Stomach smooth muscle (tissue), 2 donors: Measurements from ENCODE around the gene TEKT3.

Experiments
- H3K27ac ChIP-seq: one replicate; pipeline ENCODE4 v1.7.0; 2013; ENCODE audit warnings: mild to moderate bottlenecking, low read length, inconsistent platforms
- H3K27me3 ChIP-seq, 2 donors: one replicate each; pipeline ENCODE4 v1.7.0; 2013; ENCODE audit warnings: low read length in 2 of 2; ENCODE audit not compliant: insufficient read depth in 2 of 2, control insufficient read depth in 1 of 2
- H3K36me3 ChIP-seq, 2 donors: one replicate each; pipeline ENCODE4 v1.7.0; 2013; ENCODE audit warnings: low read length in 2 of 2; ENCODE audit not compliant: control insufficient read depth in 2 of 2, insufficient read depth in 2 of 2
- H3K4me1 ChIP-seq: one replicate; pipeline ENCODE4 v1.7.0; 2013; ENCODE audit warnings: low read length; ENCODE audit not compliant: control insufficient read depth, insufficient read depth
- H3K4me3 ChIP-seq, 2 donors: one replicate each; pipeline ENCODE4 v1.7.0; 2013; ENCODE audit warnings: low read length in 2 of 2
- H3K9ac ChIP-seq, 2 donors: one replicate each; pipeline ENCODE4 v1.7.0; 2013; ENCODE audit warnings: low read length in 2 of 2, mild to moderate bottlenecking in 1 of 2
- H3K9me3 ChIP-seq, 2 donors: one replicate each; pipeline ENCODE4 v1.7.0; 2013; ENCODE audit warnings: low read length in 2 of 2; ENCODE audit not compliant: control insufficient read depth in 2 of 2
- donor health status: healthy.
- donor health status: Pancreatic carcinoma.

The TEKT3 gene

DNA sequence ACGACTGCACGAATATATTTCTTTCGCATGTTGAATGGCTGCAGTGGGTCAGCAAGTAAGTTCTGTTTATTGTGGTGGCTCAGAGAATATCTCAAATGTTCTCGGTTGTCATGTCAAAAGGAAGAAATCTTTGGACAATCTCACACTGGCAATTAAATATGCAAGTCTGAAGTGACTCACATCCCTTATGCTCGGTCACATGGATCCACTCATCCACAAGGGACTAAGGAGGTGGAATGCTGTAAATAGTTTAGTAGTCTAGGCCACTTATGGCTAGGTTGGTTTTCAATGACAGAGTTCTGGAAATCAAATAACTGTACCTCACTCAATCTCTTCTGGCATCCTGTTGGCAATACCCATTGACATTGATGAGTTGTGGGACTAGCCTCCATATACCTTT, 43.2 kb downstream of the TEKT3 start:
- H3K27ac ChIP-seq, result no peak overlapping the region
- H3K4me1 ChIP-seq, result no peaks in the 10 kb centered on the region
- H3K4me3 ChIP-seq, result no peak overlapping the region
- no peaks in the 10 kb centered on the region for H3K27me3 ChIP-seq
- no peaks in the 10 kb centered on the region for H3K9me3 ChIP-seq
- H3K36me3 ChIP-seq, result no peaks in the 10 kb centered on the region
- no peak overlapping the region for H3K9ac ChIP-seq

DNA sequence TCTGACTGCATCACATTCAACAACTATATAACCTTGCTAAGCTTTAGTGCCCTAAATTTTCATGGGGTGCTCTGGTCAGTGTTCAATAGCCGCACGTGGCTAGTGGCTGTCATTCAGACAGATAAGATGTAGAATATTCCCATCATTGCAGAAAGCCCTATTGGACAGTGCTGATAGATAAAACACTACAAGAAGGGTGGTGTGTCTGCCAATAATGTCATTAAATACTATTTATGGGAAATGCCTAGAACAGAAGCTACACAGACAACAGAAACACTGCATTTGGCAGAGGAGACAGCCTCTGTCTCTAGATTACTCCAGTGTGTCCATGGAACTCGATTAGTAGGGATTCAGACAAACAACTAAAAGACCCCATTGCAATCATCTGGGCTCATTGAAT, 47.8 kb downstream of the TEKT3 start:
- Histone ChIP-seq H3K27ac (no peak overlapping the region), H3K36me3 (no peaks in the 10 kb centered on the region), H3K27me3 (no peaks in the 10 kb centered on the region), H3K9me3 (no peaks in the 10 kb centered on the region), H3K4me1 (no peaks in the 10 kb centered on the region), H3K9ac (no peak overlapping the region), H3K4me3 (no peak overlapping the region)

DNA sequence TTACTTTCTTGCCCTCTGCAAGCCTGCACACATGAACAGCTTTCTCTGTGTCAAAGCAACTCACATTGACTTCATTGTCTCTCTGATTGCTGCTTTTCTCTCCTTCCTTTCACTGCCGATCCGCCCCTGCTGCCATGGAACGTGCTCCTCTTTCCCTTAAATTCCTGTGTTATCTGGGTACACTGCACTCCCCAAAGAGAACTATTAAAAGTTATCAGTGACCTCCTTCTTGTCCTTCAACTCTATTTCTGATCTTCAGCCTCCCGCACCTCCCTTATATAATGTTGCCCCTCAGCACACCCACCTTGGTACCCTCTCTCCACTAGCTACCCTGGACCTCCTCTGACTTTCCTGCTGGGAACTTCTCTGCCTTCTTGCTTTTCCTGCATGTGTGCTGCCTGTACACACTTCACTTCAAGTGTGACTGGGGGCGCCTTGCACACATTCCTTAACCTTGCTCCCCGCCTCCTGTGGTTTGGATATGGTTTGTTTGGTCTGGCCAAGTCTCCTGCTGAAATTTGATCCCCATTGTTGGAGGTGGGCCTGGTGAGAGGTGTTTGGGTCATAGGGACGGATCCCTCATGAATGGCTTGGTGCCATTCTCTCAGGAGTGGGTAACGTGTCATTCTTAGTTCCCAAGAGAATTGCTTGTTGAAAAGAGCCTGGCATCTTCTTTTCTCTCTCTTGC, 49.6 kb downstream of the TEKT3 start:
- Histone ChIP-seq H3K36me3 (no peaks in the 10 kb centered on the region), H3K9me3 (no peaks in the 10 kb centered on the region), H3K4me1 (peaks cover 5% of the 10 kb centered on the region), H3K27me3 (no peaks in the 10 kb centered on the region), H3K27ac (no peak overlapping the region), H3K9ac (no peak overlapping the region), H3K4me3 (no peak overlapping the region)

DNA sequence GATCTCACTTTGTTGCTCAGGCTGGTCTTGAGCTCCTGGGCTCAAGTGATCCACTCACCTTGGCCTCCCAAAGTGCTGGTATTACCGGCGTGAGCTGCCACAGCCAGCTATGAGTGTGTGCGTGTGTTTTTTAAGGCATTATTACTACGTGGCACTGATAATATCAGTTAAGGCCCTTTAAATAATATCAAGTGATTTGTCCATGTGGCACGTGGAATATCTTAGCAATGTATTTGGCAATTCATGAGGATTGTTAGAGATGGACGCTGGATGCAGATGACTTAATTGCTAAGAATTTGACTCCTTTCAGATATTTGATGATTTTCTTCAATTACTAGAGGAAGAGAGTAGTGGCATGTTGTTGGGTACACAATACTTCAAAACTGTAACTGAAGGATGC, 50.8 kb downstream of the TEKT3 start:
- Histone ChIP-seq H3K4me1 (peaks cover 5% of the 10 kb centered on the region), H3K27ac (no peak overlapping the region), H3K27me3 (no peaks in the 10 kb centered on the region), H3K36me3 (no peaks in the 10 kb centered on the region), H3K4me3 (no peak overlapping the region), H3K9ac (no peak overlapping the region), H3K9me3 (no peaks in the 10 kb centered on the region)

DNA sequence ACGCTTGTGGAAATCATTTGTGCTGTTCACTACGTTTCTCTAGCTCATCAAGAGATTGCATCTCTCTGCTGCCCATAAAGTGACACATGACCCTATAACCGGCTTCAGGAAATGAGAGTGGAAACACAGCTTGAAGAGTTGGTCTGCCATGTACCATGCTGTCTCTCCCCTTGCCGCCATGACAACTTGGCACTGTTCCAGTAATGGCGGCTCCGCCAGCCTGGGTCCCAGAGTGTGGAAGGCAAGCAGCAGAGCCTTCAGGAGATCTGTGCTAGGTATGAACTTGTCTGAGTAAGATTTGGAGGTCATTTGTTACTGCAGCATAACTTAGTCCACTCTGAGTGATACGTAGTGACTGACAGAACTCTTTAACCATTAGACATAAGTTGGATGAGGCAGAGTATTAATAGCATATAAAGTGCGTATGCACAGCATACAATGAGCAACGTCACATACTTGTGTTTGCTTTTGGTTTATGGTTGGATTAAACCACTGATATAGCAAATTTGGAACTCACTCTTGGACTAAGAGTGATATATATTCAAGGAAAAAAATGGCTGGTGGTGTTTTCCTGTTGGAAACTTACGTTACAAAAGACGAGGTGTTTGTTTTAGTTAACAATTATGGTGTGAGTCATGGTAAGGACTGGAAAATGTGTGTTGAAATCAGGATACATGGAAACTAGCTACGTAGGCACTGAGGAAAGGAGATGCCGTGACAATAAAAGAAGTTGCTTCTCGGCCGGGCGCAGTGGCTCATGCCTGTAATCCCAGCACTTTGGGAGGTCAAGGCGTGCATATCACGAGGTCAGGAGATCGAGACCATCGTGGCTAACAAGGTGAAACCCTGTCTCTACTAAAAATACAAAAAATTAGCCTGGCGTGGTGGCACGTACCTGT, 51.9 kb downstream of the TEKT3 start:
- Histone ChIP-seq H3K27me3 (no peaks in the 10 kb centered on the region), H3K27ac (no peak overlapping the region), H3K36me3 (no peaks in the 10 kb centered on the region), H3K9me3 (no peaks in the 10 kb centered on the region), H3K9ac (no peak overlapping the region), H3K4me3 (no peak overlapping the region), H3K4me1 (peaks cover 5% of the 10 kb centered on the region)

DNA sequence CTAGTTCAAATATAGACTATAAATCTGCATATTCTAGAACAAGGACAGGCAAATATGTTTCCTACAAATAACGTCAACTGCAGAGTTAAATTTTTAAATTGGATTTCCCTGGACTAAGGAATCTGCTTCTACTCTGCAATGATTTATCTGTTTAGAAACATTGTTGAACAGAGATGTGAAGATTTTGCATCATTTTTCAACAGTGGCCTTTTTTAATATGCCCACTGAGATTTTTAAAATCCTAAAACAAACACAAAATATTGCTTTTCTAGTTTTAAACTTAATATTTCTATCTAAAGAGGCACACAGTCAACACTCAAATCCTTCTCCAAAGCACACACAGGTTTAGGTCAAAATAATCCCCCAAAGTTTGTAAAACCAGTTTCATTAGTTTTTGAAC, 52.5 kb downstream of the TEKT3 start:
- H3K27me3 ChIP-seq, result no peaks in the 10 kb centered on the region
- no peaks in the 10 kb centered on the region for H3K36me3 ChIP-seq
- no peak overlapping the region for H3K4me3 ChIP-seq
- H3K9me3 ChIP-seq, result no peaks in the 10 kb centered on the region
- peaks cover 5% of the 10 kb centered on the region for H3K4me1 ChIP-seq
- H3K9ac ChIP-seq, result no peak overlapping the region
- no peak overlapping the region for H3K27ac ChIP-seq

DNA sequence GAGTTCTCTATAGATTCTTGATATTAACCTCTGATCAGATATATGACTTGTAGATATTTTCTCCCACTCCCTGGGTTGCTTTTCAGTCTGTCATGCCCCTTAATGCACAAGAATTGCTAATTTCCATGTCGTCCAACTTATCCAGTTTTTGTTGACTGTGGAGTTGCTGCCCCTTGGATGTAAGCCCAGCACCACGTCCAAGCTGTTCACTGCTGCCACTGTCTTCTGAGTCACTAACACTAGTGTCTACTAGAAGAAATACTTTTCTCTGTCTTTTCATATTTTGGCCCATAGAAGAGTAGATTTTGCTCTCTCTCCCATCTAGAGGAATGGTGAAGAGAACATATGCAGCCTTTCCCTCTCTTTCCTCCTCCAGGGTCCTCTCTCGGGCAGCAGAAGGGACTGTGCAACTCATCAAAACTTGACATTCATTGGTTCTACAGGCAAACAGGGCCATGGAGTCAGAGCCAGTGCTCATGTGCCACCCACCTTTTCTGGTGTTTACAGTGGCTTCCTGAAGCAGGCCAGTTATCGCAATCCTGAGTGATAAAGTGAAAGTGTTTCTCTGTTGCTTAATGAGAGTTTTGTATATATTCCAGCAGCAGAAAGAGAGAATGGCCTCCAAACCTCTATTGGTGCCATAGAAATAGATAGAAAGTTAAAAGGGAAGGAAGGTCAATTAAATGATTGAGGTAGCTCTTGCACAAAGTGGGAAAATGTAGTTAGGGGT, 53.7 kb downstream of the TEKT3 start:
- H3K9me3 ChIP-seq, result no peaks in the 10 kb centered on the region
- H3K27ac ChIP-seq, result no peak overlapping the region
- H3K4me1 ChIP-seq, result peaks cover 5% of the 10 kb centered on the region
- H3K36me3 ChIP-seq, result no peaks in the 10 kb centered on the region
- no peaks in the 10 kb centered on the region for H3K27me3 ChIP-seq
- peak overlapping the region in 1 of 2 donors; percentile 50 for H3K4me3 ChIP-seq
- H3K9ac ChIP-seq, result no peak overlapping the region

DNA sequence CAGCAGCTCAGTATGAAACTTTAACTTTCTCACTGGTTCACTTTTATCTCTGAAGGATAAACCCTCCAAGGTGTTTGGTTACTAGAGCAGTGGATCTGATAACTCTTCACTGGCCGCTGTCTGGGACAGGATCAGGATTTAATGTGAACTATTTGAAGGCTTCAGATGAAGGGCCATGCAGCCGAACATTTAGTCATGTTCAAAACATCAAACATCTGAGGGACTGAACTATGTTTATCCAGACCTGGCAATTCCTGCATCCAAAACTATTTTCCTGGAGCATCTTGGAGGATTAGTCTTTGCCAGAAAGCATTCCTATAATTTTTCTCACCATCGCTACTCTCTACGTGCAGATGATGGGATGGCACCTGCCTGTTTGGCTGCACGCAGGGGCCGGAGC, 55.9 kb downstream of the TEKT3 start:
- no peaks in the 10 kb centered on the region for H3K9me3 ChIP-seq
- no peak overlapping the region for H3K4me3 ChIP-seq
- H3K9ac ChIP-seq, result no peak overlapping the region
- H3K4me1 ChIP-seq, result peaks cover 5% of the 10 kb centered on the region
- H3K27me3 ChIP-seq, result no peaks in the 10 kb centered on the region
- H3K27ac ChIP-seq, result no peak overlapping the region
- no peaks in the 10 kb centered on the region for H3K36me3 ChIP-seq

DNA sequence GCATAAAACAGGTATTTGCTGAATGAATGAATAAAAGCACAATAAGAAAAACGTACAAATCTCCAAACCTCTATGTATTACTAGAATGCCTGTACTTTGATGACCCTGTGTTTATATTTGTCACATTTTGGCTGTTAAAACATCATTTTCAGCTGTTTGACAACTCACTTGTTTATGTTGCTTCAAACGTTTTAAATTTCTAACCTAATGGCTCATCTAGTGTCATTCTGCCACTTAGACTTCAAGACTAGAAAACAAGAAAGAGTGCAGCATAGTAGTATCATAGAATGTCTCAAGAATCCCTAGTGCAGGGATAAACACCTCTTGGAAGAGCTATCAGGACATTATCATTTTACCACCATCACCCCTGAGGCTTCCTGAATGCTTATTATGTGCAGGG, 56.9 kb downstream of the TEKT3 start:
- Histone ChIP-seq H3K4me1 (peaks cover 5% of the 10 kb centered on the region), H3K27me3 (no peaks in the 10 kb centered on the region), H3K27ac (no peak overlapping the region), H3K4me3 (no peak overlapping the region), H3K9ac (no peak overlapping the region), H3K9me3 (no peaks in the 10 kb centered on the region), H3K36me3 (no peaks in the 10 kb centered on the region)

DNA sequence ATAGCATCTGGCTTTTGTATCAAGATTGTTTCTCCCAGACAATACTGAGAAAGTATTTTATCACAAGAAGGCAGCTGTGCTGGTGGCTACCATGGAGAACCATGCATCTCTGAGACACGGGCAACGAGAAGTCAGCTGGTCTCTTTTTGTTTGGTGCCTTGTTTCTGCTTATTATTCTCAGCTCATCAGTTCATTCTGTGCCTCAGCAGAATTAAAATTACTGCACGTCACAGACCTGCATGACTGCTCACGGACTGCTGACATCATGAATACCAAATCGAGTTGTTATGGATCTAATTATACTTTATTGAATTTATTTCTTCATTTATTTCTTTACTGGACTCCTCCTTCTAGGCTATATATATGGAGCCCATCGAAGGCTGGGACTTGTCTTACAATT, 57.3 kb downstream of the TEKT3 start:
- Histone ChIP-seq H3K36me3 (no peaks in the 10 kb centered on the region), H3K9me3 (peaks cover 2% of the 10 kb centered on the region in 2 donors), H3K4me1 (peaks cover 5% of the 10 kb centered on the region), H3K27ac (no peak overlapping the region), H3K9ac (no peak overlapping the region), H3K27me3 (no peaks in the 10 kb centered on the region), H3K4me3 (no peak overlapping the region)
